ENCODE measurements around the gene GAS7.

GAS7 gene

DNA sequence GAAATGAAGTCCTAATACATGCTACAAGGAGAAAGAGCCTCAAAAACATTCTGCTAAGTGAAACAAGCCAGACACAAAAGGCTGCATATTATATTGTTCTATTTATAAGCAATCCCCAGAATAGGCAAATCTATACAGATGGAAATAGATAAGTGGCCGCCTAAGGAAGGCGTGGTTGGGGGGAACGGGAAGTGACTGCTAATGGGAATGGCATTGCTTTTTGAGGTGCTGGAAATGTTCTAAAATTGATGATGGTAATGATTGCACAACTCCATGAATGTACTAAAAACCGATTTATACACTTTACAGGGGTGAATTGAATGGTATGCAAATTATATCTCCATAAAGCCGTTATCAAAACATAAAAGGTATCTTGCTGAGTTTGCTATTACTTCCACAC is 67.7 kb downstream of the GAS7 start:
- DNase-seq (ENCODE audit: low read depth) = no peak

DNA sequence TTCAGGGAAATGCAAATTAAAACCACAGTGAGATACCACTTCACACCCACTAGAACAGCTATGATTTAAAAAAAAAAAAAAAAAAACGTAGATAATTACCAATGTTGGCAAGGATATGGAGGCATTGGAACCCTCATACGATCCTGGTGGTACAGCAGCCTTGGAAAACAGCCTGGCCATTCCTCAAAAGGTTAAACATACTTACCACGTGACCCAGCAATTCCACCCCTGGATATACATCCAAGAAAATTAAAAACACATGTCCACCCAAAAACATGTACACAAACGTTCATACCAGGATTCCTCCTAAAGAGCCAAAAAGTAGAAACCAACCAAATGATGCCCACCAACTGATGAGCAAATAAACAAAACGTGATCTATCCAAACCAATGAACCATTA is 68.1 kb downstream of the GAS7 start:
- DNase-seq (ENCODE audit: low read depth) = peak; percentile 41

DNA sequence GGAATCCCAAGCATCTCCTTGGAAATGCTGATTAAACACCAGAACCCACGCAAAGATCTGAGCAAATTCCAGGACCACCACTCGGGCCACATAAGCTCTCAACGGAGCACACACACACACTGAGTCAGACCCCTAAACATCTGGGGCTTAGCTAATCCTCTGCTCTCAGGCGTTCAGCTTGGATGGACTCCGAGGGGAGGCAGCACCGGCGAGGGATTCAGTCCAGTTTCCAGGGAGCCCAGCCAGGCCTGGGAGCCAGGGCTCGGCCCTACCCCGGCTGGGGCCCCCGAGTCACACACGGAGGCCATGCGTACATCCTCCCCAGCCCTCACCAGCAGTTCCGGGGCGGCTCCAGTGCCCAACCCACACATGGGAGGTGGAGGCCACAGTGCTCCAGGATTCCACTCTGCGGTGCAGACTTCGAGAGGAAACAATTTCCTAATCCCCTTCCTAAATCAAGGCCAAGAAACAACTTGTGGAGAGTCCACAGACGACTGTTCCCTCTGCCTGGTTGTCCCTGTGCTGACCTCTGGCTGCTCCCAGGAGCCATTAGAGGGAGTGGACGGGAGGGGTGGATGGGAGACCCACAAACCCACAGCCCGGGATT is 70.5 kb downstream of the GAS7 start:
- DNase-seq (ENCODE audit: low read depth) = peak; percentile 88

DNA sequence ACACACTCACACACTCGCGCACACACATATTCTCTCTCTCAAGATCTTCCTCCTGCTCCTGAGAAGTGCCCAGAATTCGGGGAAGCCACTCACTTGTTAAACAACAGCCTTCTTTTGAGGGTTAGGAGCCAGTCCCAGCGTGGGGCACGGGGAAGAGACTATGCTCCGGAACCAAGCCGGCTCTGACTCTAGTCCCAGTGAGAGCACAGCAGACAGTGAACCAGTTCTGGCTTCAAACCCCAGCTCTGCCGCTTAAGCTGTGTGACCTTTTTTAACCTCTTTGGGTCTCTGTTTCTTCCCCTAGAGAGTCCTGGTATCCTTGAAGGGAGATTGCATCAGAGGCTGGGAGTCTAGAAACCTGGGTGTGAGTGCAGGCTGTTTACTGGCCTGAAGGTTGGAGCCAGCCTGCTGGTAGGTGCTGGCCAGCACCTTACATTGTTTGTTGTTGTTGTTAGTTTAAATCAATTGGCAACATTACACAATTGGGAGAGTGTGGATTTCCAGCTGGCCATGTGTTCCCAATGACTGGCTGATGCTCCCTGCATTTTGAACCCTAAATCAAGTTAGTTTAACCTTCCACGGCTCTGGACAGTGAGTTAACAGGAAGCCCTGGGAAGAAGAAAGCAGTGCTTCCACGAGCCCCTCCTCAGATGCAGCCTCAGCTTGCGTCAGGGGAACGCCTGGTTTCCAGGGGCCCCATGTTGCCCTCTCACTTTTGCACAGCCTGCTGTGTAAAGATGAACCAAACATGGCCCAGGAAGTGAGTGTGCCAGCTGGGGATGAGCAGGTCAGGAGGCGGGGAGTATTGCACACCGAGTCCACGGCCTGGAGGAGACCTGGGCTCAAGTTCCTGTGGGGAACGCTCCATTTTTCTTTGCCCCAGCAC is 71.5 kb downstream of the GAS7 start:
- peak; percentile 61 for DNase-seq (ENCODE audit: low read depth)

DNA sequence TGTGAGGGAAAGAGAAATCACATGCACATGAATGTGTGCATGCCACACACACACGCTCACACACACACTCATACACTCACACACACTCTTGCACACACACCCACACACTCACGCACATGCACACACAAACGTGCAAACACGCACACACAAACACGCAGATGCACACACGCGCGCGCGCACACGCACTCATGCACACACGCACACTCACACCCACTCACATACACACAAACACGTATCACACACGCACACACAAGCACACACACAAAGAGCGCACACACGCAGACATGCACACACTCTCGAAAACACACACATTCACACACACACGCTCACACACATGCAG is 72.2 kb downstream of the GAS7 start:
- no peak for DNase-seq (ENCODE audit: low read depth)

DNA sequence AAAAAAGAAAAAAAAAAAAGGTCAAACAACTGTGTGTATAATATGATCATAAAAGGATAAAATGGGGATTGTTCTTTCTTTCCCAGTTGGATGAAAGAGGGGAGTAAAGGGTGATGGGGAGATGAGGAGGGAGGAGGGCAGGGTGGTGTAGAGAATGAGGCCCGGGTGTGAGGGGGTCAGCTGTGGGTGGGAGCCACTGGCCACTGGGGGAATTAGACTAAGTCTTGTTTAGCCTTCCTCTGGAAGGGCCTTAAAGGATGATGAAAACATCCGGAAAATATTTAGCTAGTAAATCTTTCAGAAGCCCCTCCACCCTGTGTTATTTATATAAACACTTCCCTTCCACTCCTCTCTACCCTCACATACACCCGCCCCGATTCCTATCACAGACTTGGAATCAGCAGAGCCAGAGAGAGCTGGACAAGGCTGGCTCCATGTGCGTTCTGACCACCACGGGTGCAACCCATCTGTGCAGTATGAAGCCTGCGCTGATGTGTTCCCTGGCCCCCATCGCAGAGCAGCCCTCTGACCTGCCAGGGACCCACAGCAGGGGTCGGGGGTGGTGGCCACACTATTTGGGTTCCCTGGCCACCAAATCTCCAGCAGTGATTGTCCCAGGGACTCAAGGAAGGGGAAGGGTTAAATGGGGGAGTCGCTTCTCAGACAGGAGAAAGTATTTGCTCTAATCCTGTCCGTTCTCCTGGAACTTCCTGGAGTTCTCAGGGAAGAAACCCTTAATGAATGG is 72.7 kb downstream of the GAS7 start:
- DNase-seq (ENCODE audit: low read depth) = no peak

DNA sequence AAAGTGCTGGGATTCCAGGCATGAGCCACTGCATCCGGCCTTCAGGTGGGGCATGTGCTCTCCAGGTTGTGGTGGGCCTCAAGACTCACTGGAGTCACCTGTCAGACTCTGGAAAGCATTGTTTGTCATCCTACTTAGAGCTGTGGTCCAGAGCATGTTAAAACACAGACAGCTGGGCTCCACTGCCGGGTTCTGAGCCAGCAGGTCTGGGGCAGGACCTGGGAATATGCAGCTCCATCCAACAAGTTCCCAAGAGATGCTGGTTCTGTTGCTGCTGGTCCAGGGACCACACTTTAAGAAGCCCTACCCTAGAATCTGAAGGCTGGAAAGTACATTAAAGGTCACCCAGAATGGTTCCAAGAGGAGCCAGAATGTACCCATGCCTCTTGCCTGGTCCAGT is 75.3 kb downstream of the GAS7 start:
- DNase-seq (ENCODE audit: low read depth) = no peak

DNA sequence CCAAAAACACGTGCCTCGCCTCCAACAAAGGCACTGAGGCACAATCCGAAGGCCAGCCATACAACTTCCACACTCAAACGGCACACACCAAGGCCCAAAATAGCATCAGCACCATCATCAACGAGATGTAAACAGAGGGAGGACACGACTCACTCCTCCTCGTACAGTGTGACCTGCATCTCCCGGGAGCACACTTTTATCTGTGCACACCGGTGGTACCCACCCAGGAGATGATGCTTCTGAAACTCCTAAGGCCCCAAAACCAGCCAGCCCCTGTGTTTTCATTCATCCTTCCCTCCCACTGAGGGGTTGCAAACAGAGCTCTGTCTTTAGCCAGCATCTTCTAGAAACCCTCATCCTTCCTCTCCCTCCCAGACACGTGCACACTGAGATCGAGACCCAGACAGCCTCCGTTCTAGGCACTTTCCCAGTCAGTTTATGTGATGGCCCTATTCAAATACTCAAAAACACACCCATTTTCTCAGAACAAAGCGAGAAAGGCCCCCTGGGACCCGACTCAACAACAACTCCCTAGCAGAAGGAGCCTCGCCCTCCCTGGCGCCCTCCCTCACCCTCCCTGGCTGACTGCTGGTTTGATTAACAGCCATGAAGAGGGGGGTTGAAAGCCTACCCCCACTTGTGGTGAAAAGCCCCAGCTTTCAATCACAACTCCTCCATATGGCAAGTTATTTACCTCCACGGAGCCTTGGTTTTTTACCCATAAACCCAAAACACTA is 76.3 kb downstream of the GAS7 start:
- no peak for DNase-seq (ENCODE audit: low read depth)

DNA sequence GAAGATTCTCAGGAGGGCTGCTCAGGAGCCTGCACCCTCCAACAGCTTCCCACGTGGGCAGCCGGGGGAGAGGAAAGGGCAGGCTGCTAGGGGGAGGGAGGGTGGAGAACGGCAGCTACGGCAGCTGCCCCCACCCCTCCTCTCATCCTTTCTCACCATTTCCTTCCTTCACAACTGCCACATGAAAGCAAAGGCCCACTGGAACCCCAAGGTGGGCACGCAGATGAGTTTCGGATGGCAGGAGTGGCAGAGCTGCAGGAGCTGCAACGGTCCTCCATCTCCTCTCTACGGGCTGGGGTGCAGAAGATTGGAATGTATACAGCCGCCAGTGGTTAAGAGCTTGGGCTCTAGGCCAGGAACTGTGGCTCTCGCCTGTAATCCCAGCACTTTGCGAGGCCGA is 77.7 kb downstream of the GAS7 start:
- no peak for DNase-seq (ENCODE audit: low read depth)

DNA sequence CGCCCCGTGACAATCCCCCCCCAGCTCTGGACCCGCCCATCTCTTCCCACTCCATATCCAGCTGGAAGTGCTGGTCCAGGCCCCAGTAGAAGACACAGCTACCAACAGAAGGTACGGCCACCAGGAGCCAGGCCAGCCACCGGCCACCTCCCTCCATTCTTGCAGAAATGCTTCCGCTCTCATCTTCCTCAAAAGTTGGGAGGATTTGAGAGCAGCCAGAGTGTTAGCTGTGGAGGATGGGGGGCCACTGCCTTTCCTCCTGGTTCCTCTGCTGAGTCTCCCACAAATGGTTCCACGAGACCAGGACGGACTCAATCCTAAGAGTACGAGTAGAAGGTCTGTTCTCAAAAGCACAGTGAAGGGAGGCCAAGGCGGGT is 78.3 kb downstream of the GAS7 start:
- no peak for DNase-seq (ENCODE audit: low read depth)

DNA sequence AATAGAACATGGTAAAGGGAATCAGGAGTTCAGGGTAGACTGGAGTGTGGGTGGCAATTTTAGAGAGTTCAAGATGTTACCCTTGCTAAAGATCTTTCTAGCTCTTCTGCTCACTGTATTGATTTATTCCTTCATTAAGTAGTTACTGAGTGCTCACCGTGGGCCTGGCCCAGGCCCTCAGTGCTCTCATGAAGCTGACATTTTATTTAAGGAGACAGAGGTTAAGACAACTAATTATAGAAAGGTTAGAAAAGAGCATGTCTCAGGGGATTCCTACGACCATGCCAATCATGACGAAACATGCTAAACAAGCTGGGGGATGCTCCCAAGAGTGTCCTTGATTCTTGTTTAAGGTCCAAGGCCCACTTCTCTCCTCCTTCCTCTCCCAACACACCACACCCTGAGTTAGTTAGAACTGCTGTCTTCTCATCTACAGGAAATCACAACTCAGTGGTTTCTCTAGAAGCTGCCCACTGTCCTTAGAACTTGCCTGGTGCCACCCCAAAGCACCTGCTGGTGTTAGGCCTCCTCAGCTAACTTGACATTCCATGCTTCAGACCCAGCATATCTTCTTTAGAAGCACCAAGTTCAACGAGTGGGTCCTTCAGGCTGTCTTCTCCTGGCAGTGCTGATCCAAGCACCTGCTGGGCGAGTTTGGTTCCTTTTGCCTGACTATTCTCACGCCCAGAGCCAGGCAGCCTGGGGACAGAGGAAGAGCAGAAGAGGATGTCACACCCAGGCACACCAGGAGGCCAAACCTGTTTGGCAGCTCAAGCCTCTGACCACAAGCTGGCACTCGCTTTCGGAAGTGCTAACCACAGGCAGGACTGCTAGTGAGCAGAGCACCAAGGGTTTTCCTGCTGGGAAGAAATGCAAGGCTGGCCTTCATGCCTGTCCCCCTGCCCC is 79.0 kb downstream of the GAS7 start:
- DNase-seq (ENCODE audit: low read depth) = no peak

DNA sequence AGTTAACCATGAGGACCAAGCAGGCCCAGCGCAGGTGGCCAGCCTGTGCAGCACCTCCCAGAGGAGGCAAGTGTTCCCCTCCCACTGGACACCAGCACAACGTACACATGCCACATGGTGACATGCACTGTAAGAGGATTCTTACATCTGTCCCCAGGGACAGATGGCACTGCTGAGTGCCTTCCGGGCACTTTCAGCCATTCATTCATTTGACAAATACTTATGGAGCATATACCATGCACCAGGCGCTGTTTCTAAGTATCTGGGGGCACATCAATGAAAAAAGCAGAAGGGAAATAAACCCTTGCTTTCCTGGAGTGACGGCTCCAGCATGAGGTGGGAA is 79.6 kb downstream of the GAS7 start:
- no peak for DNase-seq (ENCODE audit: low read depth)

DNA sequence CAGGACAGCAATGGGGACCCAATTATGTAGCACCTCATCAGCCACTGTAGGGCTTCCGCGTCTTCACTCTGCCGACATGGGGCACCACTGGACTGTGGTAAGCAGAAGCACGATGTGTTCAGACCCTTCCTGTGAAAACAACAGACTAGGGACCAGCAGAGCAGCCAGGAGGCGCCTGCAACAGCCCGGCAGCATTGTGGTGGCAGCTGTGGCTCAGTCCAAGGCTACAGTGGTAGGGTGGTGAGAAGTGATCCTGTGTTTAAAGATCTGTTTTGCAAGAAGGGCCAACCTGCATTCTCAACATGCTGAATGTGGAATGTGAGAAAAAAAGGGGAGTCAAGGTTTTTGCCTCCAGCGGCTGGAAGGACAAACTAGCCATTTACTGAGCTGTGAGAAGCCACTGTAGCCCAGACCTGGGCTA is 80.8 kb downstream of the GAS7 start:
- no peak for DNase-seq (ENCODE audit: low read depth)

DNA sequence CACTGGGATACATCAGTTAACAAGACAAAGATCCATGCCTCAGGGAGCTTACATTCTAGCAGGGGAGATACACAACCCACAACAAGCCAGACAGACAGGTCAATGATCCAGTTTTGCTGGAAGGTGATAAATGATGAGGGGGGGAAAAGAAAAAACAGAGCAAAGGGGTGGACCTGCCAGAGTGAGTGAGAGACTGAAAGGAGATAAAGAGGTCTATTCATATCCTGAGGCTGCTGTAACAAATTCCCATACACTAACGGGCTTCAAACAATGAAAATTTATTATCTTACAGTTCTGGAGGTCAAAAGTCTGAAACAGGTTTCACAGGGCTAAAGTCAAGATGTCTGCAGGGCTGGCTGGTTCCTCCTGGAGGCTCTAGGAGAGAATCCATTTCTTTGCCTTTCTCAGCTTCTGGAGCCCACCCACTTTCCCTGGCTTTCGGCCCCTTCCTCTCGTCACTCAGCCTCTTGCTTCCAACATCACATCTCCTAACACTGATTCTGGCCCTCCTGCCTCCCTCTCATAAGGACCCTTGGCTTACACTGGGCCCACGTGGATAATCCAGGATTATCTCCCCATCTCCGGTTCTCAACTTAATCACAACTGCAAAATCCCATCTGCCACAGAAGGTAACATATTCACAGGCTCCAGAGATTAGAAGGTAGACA is 81.5 kb downstream of the GAS7 start:
- no peak for DNase-seq (ENCODE audit: low read depth)

DNA sequence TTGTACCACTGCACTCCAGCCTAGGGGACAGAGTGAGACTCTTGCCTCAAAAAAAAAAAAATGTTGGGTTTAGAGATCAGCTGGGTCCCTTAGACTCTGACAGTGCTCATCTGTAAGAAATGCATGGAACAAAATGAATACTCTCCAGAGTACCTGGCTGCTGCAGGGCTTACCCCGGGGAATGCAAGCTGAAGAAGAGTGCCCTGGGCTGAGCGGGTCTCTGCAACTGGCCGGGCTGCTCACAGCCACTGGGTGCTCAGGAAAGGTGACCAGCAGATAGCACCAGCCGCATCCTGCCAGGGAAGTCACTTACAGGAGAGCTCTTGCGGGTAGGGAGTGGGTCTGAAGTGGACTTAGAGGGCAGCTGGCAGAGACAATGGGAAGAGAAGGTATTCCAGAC is 82.1 kb downstream of the GAS7 start:
- DNase-seq (ENCODE audit: low read depth) = no peak

DNA sequence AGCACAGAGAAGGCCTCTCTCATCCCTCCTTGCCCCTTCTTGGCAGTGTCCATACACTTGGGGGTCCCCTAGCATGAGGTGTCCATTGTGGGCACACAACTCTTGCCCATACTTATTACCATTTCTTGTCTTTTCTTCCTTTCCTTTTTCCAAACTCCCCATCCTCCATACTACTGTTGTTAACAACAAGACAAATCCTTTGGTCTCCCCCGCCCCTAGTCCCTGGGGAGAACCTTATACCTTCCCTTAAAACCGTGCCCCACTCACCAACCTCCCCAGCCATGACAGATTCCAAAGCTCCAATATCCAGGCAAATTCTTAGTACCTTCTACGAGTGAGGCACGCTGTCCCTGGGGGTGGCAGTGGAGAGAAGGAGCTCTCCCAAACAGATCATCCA is 82.9 kb downstream of the GAS7 start:
- DNase-seq (ENCODE audit: low read depth) = no peak

DNA sequence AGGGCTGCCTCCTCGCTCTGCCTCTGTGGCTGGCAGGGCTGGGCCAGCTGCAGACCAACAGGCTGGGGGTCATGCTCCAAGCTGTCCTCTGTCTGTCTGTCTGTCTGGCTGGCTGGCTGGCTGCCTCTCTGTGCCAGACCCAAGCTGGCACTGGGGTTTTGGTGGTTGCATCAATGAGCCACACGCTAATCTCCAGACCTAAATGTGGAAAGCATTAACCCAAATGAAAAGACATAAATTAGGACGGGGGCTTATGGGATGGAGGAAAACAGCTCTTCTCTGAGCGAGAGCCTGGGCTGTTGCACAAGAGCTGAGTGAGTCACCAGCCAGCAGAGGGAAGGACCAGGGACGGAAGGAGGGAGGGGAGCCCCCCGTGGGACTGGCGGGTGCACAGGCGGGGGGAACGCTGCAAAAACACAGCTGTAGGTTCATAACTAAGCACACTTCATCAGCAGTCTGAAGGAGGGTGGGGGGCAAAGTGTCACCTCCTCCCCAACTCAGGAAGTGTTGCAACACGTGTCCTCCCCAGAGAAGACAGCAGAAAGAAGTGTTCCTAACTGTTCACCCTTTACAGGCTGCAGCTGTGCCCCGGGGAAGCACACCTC is 83.4 kb downstream of the GAS7 start:
- peak; percentile 97 for DNase-seq (ENCODE audit: low read depth)

DNA sequence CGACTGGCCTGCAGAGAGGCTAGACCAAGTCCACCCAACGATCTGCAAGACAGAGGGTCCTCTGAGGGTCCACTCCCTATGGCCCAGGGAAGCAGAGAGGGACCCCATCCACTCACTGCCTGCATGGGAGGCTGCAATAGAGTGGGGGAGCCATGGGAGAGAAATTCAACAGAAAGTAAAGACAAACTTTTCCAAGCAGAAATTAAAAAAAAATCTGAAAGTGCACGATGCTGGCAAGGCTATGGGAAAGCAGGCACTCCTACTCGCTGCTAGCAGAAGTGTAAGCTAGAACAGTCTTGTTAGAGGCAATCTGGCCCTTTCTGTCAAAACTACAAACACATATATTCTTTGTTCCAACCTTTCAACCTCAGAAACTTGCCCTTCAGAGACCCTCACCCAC is 85.4 kb downstream of the GAS7 start:
- no peak for DNase-seq (ENCODE audit: low read depth)

DNA sequence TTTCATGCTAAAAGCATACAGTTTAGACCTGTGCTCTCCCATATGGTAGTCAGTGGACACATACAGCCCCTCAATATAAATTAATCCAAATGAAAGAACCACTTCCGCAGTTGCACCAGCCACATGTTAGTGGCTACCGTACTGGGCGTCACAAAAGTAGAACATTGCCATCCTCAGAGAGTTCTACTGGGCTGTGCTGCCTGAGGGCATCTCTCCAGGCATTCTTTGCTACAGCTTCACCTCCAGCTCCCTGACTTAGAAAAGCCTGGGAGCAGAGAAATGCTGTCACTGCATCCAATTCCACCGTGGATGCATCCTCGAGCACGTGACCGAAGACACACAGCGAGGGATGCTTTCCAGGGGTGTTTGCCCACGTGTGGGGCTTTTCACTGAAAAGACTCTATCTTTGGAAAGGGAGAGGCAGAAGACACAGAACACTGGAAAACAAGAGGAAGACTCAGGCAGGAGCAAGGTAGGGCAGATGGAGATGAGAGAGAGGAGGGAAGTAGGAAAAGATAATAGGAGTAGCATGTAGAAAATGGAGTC is 86.4 kb downstream of the GAS7 start:
- no peak for DNase-seq (ENCODE audit: low read depth)

DNA sequence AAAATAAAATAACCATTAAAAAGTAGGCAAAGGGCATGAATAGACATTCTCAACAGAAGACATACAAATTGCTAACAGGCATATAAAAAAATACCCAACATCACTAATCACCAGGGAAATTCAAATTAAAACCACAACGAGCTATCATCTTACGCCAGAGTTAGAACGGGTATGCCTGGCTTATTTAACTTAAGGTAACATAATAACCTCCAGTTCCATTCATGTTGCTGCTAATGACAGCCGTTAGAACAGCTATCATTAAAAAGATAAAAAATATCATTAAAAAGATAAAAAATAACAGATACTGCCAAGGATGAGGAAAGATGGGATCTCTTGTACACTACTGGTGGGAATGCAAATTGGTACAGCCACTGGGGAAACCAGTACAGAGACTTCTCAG is 89.3 kb downstream of the GAS7 start:
- no peak for DNase-seq (ENCODE audit: low read depth)
